H9 (cell line): ENCODE results near the gene COPG1. TPM values are rescaled to one million over a fixed set of nuclear protein-coding genes. Genes with fewer than 3 reads are reported as not detected.

ENCODE experiments used
- DNase-seq: peaks from one replicate; pipeline ENCODE4 v3.0.0-alpha.2; 2017
- H2AFZ ChIP-seq: one replicate; pipeline ENCODE4 v1.6.1; 2013; ENCODE audit warnings: mild to moderate bottlenecking, low read length, control low read depth, moderate library complexity
- H2AK5ac ChIP-seq: 2 replicates; pipeline ENCODE4 v1.6.1; 2013; ENCODE audit warnings: low read length, control low read depth, mixed read lengths; ENCODE audit not compliant: insufficient read length
- H2BK120ac ChIP-seq: one replicate; pipeline ENCODE4 v1.6.1; 2013; ENCODE audit warnings: low read depth, mild to moderate bottlenecking, low read length, control low read depth, inconsistent platforms; ENCODE audit not compliant: poor library complexity, severe bottlenecking
- H2BK12ac ChIP-seq: 2 replicates; pipeline ENCODE4 v1.6.1; 2013; ENCODE audit warnings: low read length, control low read depth, mixed read lengths, low read depth; ENCODE audit not compliant: insufficient read length
- H2BK15ac ChIP-seq: 2 replicates; pipeline ENCODE4 v1.6.1; 2013; ENCODE audit warnings: low read depth, low read length, control low read depth
- H2BK20ac ChIP-seq: one replicate; pipeline ENCODE4 v1.6.1; 2013; ENCODE audit warnings: low read depth, mild to moderate bottlenecking, low read length, control low read depth, inconsistent platforms; ENCODE audit not compliant: poor library complexity, severe bottlenecking
- H2BK5ac ChIP-seq: 2 replicates; pipeline ENCODE4 v1.6.1; 2013; ENCODE audit warnings: low read length, control low read depth, mixed read lengths; ENCODE audit not compliant: insufficient read length
- H3K14ac ChIP-seq: 2 replicates; pipeline ENCODE4 v1.6.1; 2013; ENCODE audit warnings: low read length, control low read depth; ENCODE audit not compliant: insufficient read depth
- H3K18ac ChIP-seq: 2 replicates; pipeline ENCODE4 v1.6.1; 2013; ENCODE audit warnings: low read depth, mild to moderate bottlenecking, mixed read lengths, low read length, control low read depth; ENCODE audit not compliant: insufficient read length
- H3K23ac ChIP-seq: 2 replicates; pipeline ENCODE4 v1.6.1; 2013; ENCODE audit warnings: low read length, control low read depth, mixed read lengths, low read depth; ENCODE audit not compliant: insufficient read length
- H3K23me2 ChIP-seq: 2 replicates; pipeline ENCODE4 v1.6.1; 2013; ENCODE audit warnings: low read depth, mild to moderate bottlenecking, mixed read lengths, low read length, control low read depth; ENCODE audit not compliant: insufficient read length, poor library complexity, severe bottlenecking
- H3K27ac ChIP-seq: 2 replicates; pipeline ENCODE4 v1.5.1; 2013; ENCODE audit warnings: low read length, control low read depth, mixed read lengths, low read depth; ENCODE audit not compliant: insufficient read length
- H3K27me3 ChIP-seq: 2 replicates; pipeline ENCODE4 v1.6.1; 2013; ENCODE audit warnings: low read length, control low read depth, inconsistent platforms; ENCODE audit not compliant: insufficient read depth
- H3K4ac ChIP-seq: 2 replicates; pipeline ENCODE4 v1.6.1; 2013; ENCODE audit warnings: low read depth, mild to moderate bottlenecking, control low read depth, inconsistent platforms, low read length, moderate library complexity
- H3K4me1 ChIP-seq: 2 replicates; pipeline ENCODE4 v1.6.1; 2013; ENCODE audit warnings: low read length, control low read depth, inconsistent platforms; ENCODE audit not compliant: insufficient read depth
- H3K4me2 ChIP-seq: 2 replicates; pipeline ENCODE4 v1.6.1; 2013; ENCODE audit warnings: low read length, control low read depth, mixed read lengths; ENCODE audit not compliant: insufficient read length, insufficient read depth
- H3K56ac ChIP-seq: 2 replicates; pipeline ENCODE4 v1.6.1; 2013; ENCODE audit warnings: low read depth, mild to moderate bottlenecking, mixed read lengths, low read length, control low read depth; ENCODE audit not compliant: insufficient read length
- H3K79me1 ChIP-seq: 2 replicates; pipeline ENCODE4 v1.6.1; 2013; ENCODE audit warnings: low read depth, mild to moderate bottlenecking, moderate library complexity, low read length, control low read depth, inconsistent platforms; ENCODE audit not compliant: insufficient read depth, poor library complexity, severe bottlenecking
- H3K79me2 ChIP-seq: 2 replicates; pipeline ENCODE4 v1.6.1; 2013; ENCODE audit warnings: low read length, control low read depth, inconsistent platforms; ENCODE audit not compliant: insufficient read depth
- H3K9ac ChIP-seq: 2 replicates; pipeline ENCODE4 v1.6.1; 2013; ENCODE audit warnings: low read length, control low read depth, mixed read lengths; ENCODE audit not compliant: insufficient read length; ENCODE audit errors: extremely low read depth
- H3K9me3 ChIP-seq: one replicate; pipeline ENCODE4 v1.6.1; 2013; ENCODE audit warnings: low read depth, low read length, inconsistent platforms; ENCODE audit not compliant: control insufficient read depth
- H3T11ph ChIP-seq: one replicate; pipeline ENCODE4 v1.6.1; 2013; ENCODE audit warnings: mild to moderate bottlenecking, low read length, control low read depth, inconsistent platforms
- H4K20me1 ChIP-seq: one replicate; pipeline ENCODE4 v1.6.1; 2013; ENCODE audit not compliant: control insufficient read depth, insufficient read length, insufficient read depth
- H4K5ac ChIP-seq: 2 replicates; pipeline ENCODE4 v1.6.1; 2013; ENCODE audit warnings: low read depth, mild to moderate bottlenecking, mixed read lengths, low read length, control low read depth; ENCODE audit not compliant: insufficient read length
- H4K8ac ChIP-seq: replicated peaks from 2 replicates; pipeline ENCODE4 v1.6.1; 2013; ENCODE audit warnings: low read length, control low read depth, mixed read lengths, low read depth; ENCODE audit not compliant: insufficient read length
- H4K91ac ChIP-seq: 2 replicates; pipeline ENCODE4 v1.6.1; 2013; ENCODE audit warnings: low read depth, mild to moderate bottlenecking, moderate library complexity, mixed read lengths, low read length, control low read depth; ENCODE audit not compliant: insufficient read length
- H3K27ac Mint-ChIP-seq, 3 experiments: 2 replicates in 2 of 3; 3 replicates in 1 of 3; pipeline ENCODE4 v1.8.0; 2020 to 2021; ENCODE audit warnings: mixed read lengths in 3 of 3, mild to moderate bottlenecking in 1 of 3, moderate library complexity in 1 of 3
- H3K27me3 Mint-ChIP-seq: 2 replicates; pipeline ENCODE4 v1.8.0; 2021; ENCODE audit warnings: low read depth, mild to moderate bottlenecking, moderate library complexity, mixed read lengths
- H3K36me3 Mint-ChIP-seq, 3 experiments: 2 replicates in 2 of 3; 3 replicates in 1 of 3; pipeline ENCODE4 v1.8.0; 2020 to 2021; ENCODE audit warnings: low read depth in 3 of 3, mixed read lengths in 3 of 3; ENCODE audit not compliant: insufficient read depth in 1 of 3
- H3K4me1 Mint-ChIP-seq, 2 experiments: 2 replicates each; pipeline ENCODE4 v1.8.0; 2020; ENCODE audit warnings: mixed read lengths in 2 of 2
- H3K4me3 Mint-ChIP-seq, 2 experiments: 2 replicates in 1 of 2; 3 replicates in 1 of 2; pipeline ENCODE4 v1.8.0; 2020 to 2021; ENCODE audit warnings: mild to moderate bottlenecking in 2 of 2, mixed read lengths in 2 of 2, moderate library complexity in 1 of 2
- H3K9me3 Mint-ChIP-seq, 2 experiments: 2 replicates in 1 of 2; 3 replicates in 1 of 2; pipeline ENCODE4 v1.8.0; 2020; ENCODE audit warnings: mild to moderate bottlenecking in 2 of 2, mixed read lengths in 2 of 2, moderate library complexity in 1 of 2
- WGBS: extraction: QIAGEN DNeasy Blood & Tissue Kit; methylation state at CpG from one replicate; pipeline ENCODE4 v1.1.7; 2013; ENCODE audit warnings: missing lambda C conversion rate, low lambda C conversion rate, mixed read lengths; ENCODE audit not compliant: insufficient read length; ENCODE audit errors: extremely low coverage; 5-methylcytosine and 5-hydroxymethylcytosine counted together
- total RNA-seq: library from RNA; stranded (reverse); gene quantifications from 2 replicates; pipeline ENCODE4 v1.2.1, GENCODE V29; 2021
- TF ChIP-seq, protein P1 (sequence below): fragments of 200-600 bp; sonication (generic); conservative IDR thresholded peaks from 3 replicates; pipeline ENCODE4 v1.8.0; 2021; ENCODE audit warnings: antibody characterized with exemption, mild to moderate bottlenecking

The COPG1 gene
- total RNA-seq, 1 experiment from 2014 or later = 147 TPM

DNA sequence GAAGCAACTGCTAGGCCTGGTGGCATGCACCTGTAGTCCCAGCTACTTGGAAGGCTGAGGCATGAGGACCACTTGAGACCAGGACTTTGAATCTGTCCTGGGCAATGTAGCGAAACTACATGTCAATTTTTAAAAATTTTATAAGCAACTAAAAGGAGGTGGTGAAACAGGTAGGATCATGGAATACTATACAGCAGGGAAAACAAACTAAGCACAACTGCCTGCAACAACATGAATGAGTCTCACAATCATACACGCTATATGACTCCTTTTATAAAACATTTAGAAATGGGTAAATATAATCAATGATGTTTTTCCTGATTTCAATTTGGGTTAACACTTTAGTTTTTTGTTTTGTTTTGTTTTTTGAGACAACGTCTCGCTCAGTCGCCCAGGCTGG lies 36.2 kb upstream of the COPG1 start:
- H3K27me3 Mint-ChIP-seq = peaks cover 4% of the 10 kb centered on the region; the same call in 1 of the 2 replicates
- H2BK15ac ChIP-seq = no peak overlapping the region
- H4K5ac ChIP-seq = no peak overlapping the region
- H3K9me3 Mint-ChIP-seq = no peaks in the 10 kb centered on the region
- H4K91ac ChIP-seq = no peak overlapping the region
- H2AK5ac ChIP-seq = no peak overlapping the region
- H3K23ac ChIP-seq = no peak overlapping the region
- no peaks in the 10 kb centered on the region for H3K36me3 Mint-ChIP-seq
- no peak overlapping the region for H3T11ph ChIP-seq
- H3K4me2 ChIP-seq = no peak overlapping the region
- no peaks in the 10 kb centered on the region for H3K9me3 ChIP-seq
- no peak overlapping the region for H3K9ac ChIP-seq
- H3K14ac ChIP-seq = no peak overlapping the region
- TF ChIP-seq, protein P1, sequence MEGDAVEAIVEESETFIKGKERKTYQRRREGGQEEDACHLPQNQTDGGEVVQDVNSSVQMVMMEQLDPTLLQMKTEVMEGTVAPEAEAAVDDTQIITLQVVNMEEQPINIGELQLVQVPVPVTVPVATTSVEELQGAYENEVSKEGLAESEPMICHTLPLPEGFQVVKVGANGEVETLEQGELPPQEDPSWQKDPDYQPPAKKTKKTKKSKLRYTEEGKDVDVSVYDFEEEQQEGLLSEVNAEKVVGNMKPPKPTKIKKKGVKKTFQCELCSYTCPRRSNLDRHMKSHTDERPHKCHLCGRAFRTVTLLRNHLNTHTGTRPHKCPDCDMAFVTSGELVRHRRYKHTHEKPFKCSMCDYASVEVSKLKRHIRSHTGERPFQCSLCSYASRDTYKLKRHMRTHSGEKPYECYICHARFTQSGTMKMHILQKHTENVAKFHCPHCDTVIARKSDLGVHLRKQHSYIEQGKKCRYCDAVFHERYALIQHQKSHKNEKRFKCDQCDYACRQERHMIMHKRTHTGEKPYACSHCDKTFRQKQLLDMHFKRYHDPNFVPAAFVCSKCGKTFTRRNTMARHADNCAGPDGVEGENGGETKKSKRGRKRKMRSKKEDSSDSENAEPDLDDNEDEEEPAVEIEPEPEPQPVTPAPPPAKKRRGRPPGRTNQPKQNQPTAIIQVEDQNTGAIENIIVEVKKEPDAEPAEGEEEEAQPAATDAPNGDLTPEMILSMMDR = no peak
- WGBS = no CpG with 5 or more reads among the region's 5 CpGs
- no peak overlapping the region for H3K27ac Mint-ChIP-seq
- no peaks in the 10 kb centered on the region for H3K79me1 ChIP-seq
- H3K4ac ChIP-seq = no peak overlapping the region
- no peak overlapping the region for H3K4me3 Mint-ChIP-seq
- no peaks in the 10 kb centered on the region for H3K79me2 ChIP-seq
- no peak overlapping the region for H2BK20ac ChIP-seq
- H3K27ac ChIP-seq = no peak overlapping the region
- H3K18ac ChIP-seq = no peak overlapping the region
- H3K56ac ChIP-seq = no peak overlapping the region
- no peak overlapping the region for H4K8ac ChIP-seq
- H4K20me1 ChIP-seq = no peaks in the 10 kb centered on the region
- no peak overlapping the region for H2AFZ ChIP-seq
- no peaks in the 10 kb centered on the region for H3K23me2 ChIP-seq
- no peak overlapping the region for H2BK120ac ChIP-seq
- no peak for DNase-seq
- H2BK12ac ChIP-seq = no peak overlapping the region
- no peaks in the 10 kb centered on the region for H3K4me1 Mint-ChIP-seq
- H2BK5ac ChIP-seq = no peak overlapping the region
- H3K4me1 ChIP-seq = no peaks in the 10 kb centered on the region
- H3K27me3 ChIP-seq = no peaks in the 10 kb centered on the region
